ENCODE results near the gene ZNF354C.

DNA sequence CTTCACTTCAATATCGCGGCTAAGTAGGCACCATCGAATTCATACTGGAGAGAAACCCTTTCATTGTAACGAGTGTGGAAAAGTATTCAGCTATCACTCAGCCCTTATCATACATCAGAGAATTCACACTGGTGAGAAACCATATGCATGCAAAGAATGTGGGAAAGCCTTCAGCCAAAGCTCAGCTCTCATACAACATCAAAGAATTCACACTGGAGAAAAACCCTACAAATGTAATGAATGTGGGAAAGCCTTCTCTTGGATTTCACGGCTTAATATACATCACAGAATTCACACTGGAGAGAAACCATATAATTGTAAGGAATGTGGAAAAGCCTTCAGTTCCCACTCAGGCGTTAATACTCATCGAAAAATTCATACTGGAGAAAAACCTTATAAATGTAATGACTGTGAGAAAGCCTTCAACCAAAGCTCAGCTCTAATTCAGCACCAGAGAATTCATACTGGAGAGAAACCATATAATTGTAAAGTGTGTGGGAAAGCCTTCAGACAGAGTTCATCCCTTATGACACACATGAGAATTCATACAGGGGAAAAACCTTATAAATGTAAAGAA is 27.1 kb upstream of the ZNF354C start:
- TF ChIP-seq, protein P1, sequence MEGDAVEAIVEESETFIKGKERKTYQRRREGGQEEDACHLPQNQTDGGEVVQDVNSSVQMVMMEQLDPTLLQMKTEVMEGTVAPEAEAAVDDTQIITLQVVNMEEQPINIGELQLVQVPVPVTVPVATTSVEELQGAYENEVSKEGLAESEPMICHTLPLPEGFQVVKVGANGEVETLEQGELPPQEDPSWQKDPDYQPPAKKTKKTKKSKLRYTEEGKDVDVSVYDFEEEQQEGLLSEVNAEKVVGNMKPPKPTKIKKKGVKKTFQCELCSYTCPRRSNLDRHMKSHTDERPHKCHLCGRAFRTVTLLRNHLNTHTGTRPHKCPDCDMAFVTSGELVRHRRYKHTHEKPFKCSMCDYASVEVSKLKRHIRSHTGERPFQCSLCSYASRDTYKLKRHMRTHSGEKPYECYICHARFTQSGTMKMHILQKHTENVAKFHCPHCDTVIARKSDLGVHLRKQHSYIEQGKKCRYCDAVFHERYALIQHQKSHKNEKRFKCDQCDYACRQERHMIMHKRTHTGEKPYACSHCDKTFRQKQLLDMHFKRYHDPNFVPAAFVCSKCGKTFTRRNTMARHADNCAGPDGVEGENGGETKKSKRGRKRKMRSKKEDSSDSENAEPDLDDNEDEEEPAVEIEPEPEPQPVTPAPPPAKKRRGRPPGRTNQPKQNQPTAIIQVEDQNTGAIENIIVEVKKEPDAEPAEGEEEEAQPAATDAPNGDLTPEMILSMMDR (IDR thresholded peaks at IDR 0.05; ENCODE audit: poor library complexity, severe bottlenecking) = no peak
- TF ChIP-seq SMC3 (conservative IDR thresholded peaks at IDR 0.05; ENCODE audit: poor library complexity) = no peak
- TF ChIP-seq EZH2 (IDR thresholded peaks at IDR 0.05; ENCODE audit: borderline replicate concordance, insufficient read depth, low read length, poor library complexity, severe bottlenecking) = no peak
- no peak for TF ChIP-seq POLR2AphosphoS5 (IDR thresholded peaks at IDR 0.05)
- no peak for TF ChIP-seq MXI1 (conservative IDR thresholded peaks at IDR 0.05; ENCODE audit: poor library complexity, severe bottlenecking)
- no peak for TF ChIP-seq EP300 (conservative IDR thresholded peaks at IDR 0.05; ENCODE audit: poor library complexity, severe bottlenecking)
- TF ChIP-seq, protein P2, sequence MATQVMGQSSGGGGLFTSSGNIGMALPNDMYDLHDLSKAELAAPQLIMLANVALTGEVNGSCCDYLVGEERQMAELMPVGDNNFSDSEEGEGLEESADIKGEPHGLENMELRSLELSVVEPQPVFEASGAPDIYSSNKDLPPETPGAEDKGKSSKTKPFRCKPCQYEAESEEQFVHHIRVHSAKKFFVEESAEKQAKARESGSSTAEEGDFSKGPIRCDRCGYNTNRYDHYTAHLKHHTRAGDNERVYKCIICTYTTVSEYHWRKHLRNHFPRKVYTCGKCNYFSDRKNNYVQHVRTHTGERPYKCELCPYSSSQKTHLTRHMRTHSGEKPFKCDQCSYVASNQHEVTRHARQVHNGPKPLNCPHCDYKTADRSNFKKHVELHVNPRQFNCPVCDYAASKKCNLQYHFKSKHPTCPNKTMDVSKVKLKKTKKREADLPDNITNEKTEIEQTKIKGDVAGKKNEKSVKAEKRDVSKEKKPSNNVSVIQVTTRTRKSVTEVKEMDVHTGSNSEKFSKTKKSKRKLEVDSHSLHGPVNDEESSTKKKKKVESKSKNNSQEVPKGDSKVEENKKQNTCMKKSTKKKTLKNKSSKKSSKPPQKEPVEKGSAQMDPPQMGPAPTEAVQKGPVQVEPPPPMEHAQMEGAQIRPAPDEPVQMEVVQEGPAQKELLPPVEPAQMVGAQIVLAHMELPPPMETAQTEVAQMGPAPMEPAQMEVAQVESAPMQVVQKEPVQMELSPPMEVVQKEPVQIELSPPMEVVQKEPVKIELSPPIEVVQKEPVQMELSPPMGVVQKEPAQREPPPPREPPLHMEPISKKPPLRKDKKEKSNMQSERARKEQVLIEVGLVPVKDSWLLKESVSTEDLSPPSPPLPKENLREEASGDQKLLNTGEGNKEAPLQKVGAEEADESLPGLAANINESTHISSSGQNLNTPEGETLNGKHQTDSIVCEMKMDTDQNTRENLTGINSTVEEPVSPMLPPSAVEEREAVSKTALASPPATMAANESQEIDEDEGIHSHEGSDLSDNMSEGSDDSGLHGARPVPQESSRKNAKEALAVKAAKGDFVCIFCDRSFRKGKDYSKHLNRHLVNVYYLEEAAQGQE (IDR thresholded peaks at IDR 0.05; ENCODE audit: borderline replicate concordance) = no peak
